GM19238 (cell line): Measurements from ENCODE around the gene RALGPS2.

Experiments
- DNase-seq: peaks from one replicate; pipeline ENCODE4 v3.0.0; 2011; ENCODE audit warnings: low spot score; ENCODE audit not compliant: insufficient read length

The RALGPS2 gene

DNA sequence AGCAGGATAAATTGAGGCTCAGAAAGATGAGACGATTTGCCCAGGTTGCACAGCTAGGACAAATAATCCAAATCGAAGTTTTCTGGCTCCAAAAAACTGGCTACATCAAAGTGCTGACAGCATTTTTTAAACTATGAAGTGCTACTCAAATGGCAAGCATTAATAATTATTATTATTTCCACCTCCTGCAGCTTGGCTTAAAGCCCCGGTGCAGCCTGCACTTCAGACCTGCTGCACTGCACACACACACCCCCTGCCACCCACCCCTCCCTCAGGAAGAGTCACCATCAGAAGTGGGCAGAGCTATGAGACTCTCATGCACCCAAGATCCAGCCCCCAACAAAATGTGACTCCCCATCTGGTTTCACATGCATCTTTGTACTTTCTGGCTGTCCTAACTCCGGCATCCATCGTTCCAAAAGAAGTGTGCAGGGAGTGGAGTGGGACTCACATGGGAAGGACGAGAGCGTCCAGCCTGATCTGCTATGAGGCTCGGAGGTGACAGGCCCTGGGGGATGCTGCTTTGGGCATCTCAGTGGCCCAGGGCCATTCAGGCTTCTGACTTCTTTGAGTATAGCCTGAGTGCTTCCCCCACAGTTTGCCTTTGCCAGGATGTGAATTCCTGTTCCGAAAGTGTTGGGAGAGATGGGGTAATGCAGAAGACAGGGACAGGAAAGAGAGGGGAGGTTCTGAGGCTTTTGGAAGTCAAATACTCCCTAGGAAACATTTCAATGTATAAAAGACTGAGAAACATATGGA, 235.6 kb downstream of the RALGPS2 start:
- no peak for DNase-seq

GRCh38 chr1:178961331-178961730, 236.3 kb downstream of the RALGPS2 start:
- no peak for DNase-seq

- DNase-seq, result no peak
These were observed 236.8 kb downstream of the RALGPS2 start for GRCh38 chr1:178961868-178962267.

DNA sequence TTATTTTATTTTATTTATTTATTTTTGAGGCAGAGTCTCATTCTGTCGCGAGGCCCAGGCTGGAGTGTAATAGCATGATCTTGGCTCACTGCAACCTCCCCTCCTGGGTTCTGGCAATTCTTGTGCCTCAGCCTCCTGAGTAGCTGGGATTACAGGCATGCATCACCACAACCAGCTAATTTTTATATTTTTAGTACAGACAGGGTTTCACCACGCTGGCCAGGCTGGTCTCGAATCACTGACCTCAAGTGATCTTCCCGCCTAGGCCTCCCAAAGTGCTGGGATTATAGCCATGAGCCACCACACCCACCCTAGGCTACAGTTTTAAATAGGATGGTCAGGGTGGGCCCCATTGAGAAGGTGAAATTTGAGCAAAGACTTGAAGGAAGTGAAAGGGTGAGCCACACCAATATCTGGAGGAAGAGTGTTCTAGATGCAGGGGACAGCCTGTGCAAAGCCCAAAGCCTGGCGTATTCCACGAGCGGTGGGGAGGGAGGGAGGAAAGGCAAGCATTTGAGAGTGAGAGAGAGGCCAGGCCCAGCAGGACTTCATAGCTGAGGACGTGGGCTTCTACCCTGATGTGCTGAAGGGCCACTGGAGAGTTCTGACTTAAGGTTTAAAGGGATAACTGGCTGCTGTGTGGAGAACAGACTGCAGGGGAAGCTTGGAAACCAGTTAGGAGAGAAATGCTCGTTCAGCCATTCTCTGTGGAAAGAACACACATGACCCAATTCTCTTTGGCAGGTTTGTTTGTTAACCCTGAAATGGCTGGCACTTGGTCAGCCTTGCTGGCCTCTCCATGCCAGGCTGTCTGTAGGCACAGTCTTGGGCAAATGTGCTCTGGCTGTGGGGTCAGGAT, 238.0 kb downstream of the RALGPS2 start:
- no peak for DNase-seq

- DNase-seq, result no peak
These were observed 239.7 kb downstream of the RALGPS2 start for GRCh38 chr1:178964469-178965330.

DNA sequence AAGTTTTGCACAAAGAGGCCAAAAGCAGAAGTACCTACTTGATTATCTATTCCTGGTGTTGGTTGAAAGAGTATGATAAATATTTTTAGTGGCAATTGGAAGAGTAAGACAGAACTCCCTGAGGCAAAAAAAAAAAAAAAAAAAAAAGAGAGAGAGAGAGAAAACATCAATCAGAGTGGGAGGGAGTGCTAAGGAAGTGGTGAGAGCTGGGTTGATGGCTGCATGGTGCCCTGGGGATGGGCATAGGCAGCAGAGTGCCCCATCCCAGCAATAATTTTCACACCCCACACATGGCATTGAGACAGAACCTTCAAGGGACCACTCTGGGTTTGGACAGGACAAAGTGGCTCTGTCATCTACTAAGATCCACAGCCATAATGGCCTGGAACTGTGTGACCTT, 241.3 kb downstream of the RALGPS2 start:
- DNase-seq, result no peak

DNA sequence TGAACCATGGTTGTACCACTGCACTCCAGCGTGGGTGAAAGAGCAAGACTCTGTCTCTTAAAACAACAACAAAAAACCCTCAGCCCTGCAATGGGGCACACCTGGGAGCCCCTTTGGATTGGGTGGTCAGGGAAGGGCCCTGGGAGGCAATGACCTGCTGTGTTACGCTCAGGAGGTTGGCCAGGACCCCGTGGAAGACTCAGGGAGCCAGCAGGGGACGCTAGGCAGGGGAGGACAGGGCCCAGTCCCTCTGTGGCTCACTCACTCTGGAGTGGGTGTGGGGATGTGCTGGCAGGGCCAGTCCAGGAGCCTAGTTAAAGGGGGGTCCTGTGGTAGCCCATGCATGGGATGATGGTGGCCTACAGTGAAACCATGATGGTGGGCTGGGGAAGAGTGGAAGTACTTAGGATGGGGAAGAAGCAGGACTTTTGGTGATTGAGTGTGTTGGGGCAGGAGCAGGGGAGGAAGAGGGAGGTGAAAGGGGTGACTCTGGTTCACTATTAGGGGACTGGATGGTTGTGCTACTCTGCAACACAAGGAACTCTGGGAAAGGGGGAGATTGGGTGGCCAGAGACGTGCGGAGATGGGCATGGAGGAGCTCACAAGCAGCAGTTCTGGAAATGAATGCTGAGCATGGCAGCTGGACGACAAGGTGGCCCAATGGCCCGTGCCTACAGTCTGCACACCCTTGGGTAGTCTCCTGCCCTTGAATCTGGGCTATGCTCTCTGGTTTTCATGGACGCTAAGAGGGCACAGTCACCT, 244.4 kb downstream of the RALGPS2 start:
- DNase-seq, result no peak

DNA sequence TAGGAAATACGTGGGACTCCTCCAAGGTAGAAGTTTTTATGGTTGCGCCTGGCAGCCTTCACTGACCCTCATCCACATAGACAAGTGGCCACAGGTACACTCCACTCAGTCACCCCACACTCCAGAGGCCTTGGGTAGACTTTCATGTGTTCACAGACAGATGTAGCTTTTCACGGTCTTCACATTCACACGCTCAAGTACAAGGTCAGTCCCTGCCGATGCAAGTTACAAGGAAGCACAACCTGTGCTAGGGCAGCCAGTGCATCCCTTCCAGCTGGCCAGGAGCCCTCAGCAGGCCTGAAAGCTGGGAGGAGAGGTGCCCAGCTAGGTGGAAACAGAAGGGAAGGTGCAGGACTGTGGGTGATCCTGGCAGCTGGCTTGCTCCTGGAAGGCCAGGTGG, 245.1 kb downstream of the RALGPS2 start:
- no peak for DNase-seq
